ENCODE measurements around the gene SHROOM2.

Gene SHROOM2

GRCh38 chrX:9790866-9791265 is 4.6 kb downstream of the SHROOM2 start:
- CTCF ChIA-PET, result no interaction called here
- TF ChIP-seq, protein P1, sequence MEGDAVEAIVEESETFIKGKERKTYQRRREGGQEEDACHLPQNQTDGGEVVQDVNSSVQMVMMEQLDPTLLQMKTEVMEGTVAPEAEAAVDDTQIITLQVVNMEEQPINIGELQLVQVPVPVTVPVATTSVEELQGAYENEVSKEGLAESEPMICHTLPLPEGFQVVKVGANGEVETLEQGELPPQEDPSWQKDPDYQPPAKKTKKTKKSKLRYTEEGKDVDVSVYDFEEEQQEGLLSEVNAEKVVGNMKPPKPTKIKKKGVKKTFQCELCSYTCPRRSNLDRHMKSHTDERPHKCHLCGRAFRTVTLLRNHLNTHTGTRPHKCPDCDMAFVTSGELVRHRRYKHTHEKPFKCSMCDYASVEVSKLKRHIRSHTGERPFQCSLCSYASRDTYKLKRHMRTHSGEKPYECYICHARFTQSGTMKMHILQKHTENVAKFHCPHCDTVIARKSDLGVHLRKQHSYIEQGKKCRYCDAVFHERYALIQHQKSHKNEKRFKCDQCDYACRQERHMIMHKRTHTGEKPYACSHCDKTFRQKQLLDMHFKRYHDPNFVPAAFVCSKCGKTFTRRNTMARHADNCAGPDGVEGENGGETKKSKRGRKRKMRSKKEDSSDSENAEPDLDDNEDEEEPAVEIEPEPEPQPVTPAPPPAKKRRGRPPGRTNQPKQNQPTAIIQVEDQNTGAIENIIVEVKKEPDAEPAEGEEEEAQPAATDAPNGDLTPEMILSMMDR (conservative IDR thresholded peaks at IDR 0.05; ENCODE audit: low read depth), result no peak
- POLR2A ChIA-PET (ENCODE audit: low non-redundant PET), result no interaction called here
- no peak for DNase-seq (ENCODE audit: low spot score)
- H3K27ac ChIP-seq, result no peak overlapping the region

- TF ChIP-seq, protein P1 (conservative IDR thresholded peaks at IDR 0.05; ENCODE audit: low read depth), result no peak
- H3K27ac ChIP-seq, result no peak overlapping the region
- POLR2A ChIA-PET (ENCODE audit: low non-redundant PET), result no interaction called here
- CTCF ChIA-PET, result no interaction called here
- no peak for DNase-seq (ENCODE audit: low spot score)
Measured at GRCh38 chrX:9794495-9794894, 8.3 kb downstream of the SHROOM2 start.

DNA sequence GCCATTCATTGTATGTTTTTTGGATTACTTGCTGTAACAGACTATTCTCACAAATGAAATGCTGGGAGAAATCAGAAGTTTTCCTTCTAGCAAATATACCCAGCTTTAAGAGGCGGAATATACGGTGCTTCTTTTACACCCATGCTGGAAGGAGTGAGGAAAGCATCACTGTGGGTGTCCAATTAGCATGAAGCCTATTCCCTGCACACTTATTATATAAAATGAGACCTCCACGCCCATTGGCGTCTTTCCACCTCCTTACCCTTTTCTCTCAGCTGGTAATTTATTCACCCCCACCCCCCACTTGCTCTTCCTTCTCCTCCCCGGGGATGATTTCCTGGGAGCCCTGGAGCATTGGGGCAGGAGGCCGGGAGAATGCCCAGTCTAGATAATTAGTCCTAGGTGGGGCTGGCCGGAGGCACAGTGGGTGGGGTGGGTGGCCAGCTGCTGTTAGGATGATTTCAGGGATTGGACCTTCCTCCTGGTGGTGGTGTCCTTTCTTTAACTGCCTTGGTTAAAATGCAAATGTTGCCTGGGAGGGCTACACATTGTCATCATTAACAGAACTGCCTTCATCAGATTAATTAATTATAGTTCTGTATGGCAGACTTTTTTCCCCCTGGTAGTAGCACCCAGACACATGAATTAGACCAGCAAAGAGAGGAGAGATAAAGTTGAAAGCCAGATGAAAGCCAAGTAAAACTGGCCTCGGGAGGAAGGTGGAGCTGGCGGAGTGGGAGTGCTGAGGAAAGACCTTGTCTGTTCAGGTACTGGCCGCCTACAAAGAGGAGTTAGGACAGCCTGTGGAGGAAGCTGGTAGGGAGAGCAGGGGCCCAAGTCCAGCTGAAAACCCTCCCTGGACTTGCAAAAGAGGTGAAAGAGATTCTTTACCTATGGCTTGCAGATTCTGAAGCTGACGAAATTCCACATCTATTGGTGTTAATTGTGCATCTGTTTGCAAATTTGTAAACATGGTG is 11.4 kb downstream of the SHROOM2 start:
- ChIA-PET POLR2A (ENCODE audit: low non-redundant PET) (interaction anchor here (0.8 kb wide), 1 partner anchor 16 kb away, joined by 3 read pairs; no protein-coding TSS in a partner anchor), CTCF (no interaction called here)
- no peak for DNase-seq (ENCODE audit: low spot score)
- TF ChIP-seq, protein P1 (conservative IDR thresholded peaks at IDR 0.05; ENCODE audit: low read depth), result no peak
- no peak overlapping the region for H3K27ac ChIP-seq

- TF ChIP-seq, protein P1 (conservative IDR thresholded peaks at IDR 0.05; ENCODE audit: low read depth), result no peak
- H3K27ac ChIP-seq, result no peak overlapping the region
- ChIA-PET POLR2A (ENCODE audit: low non-redundant PET) (no interaction called here), CTCF (no interaction called here)
- DNase-seq (ENCODE audit: low spot score), result no peak
Measured at GRCh38 chrX:9802737-9803136, 16.5 kb downstream of the SHROOM2 start.

- ChIA-PET POLR2A (ENCODE audit: low non-redundant PET) (no interaction called here), CTCF (no interaction called here)
- TF ChIP-seq, protein P1 (conservative IDR thresholded peaks at IDR 0.05; ENCODE audit: low read depth), result no peak
- H3K27ac ChIP-seq, result no peak overlapping the region
- DNase-seq (ENCODE audit: low spot score), result no peak
Measured at GRCh38 chrX:9804444-9804843, 18.2 kb downstream of the SHROOM2 start.

- DNase-seq (ENCODE audit: low spot score), result no peak
- TF ChIP-seq, protein P1 (conservative IDR thresholded peaks at IDR 0.05; ENCODE audit: low read depth), result no peak
- ChIA-PET CTCF (no interaction called here), POLR2A (ENCODE audit: low non-redundant PET) (no interaction called here)
- no peak overlapping the region for H3K27ac ChIP-seq
Measured at GRCh38 chrX:9805956-9806355, 19.7 kb downstream of the SHROOM2 start.

Data from RWPE1 (cell line).